ENCODE measurements around the gene NR2F1.

The NR2F1 gene

DNA sequence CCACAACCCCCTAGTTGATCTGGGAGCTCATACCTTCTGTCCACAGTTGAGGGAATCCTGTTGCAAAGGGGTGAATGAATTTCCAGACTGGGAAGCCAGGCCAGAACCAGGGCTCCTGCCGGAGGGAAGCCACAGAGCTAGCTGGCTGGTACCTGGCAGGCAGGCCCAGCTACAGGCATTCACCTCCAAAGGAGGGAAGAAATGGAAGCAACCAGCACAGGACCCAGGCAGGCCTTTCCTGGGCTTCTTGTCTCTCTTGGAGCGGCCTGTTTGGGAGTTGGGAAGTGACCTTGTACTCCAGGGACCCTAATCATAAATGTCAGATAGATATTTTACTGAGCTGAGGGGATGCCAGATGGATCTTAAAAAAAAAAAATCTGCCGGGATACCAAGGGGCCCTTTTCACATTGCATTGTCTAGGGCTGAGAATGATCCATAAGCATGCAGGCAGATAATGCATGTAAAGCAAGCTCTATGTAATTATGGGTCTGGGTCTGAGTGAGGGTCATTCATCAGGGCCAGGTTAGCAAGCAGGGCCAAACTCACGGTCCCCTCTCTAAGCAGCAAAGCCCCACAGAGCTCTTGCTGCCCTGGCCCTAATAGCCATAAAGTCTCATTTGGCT, 8.4 kb downstream of the NR2F1 start:
- DNase-seq, result no peak

DNA sequence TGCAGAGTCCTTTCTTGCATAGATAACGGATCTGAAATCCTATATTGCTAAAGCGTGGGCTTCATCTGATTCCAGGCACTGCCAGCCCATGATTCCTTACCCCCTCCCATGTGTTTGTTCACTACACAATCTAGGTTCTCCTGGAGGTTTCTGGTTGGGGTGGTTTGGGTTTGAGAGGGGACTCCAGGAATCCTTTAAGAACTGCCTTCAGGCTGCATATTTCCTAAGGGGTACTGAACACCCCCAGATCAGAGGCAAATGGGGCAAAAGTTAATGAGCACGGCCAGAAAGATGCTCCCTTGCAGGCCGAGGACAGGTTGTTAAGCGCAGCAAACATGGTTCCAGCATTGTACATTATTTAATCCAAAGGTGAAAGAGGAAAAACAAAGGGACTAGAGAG, 9.9 kb downstream of the NR2F1 start:
- no peak for DNase-seq

DNA sequence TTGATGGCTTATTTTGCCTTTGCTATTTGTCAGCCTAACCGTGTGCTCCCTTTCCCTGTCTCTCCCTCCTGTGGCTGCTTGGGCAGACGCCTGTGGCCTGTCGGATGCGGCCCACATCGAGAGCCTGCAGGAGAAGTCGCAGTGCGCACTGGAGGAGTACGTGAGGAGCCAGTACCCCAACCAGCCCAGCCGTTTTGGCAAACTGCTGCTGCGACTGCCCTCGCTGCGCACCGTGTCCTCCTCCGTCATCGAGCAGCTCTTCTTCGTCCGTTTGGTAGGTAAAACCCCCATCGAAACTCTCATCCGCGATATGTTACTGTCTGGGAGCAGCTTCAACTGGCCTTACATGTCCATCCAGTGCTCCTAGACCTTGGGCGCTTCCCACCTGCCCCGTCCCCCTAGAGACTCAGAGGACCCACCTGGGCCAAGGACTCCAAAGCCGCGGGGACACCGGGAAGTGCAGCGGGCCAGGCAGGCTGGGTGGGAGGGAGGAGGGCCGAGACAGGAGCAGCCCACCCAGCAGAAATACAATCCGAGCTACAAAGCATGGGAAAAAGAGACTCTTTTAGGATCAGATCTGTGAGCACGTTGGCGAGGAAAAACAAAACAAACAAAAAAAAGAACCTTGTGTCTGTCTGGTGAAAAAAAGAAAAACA, 10.6 kb downstream of the NR2F1 start:
- DNase-seq, result no peak

DNA sequence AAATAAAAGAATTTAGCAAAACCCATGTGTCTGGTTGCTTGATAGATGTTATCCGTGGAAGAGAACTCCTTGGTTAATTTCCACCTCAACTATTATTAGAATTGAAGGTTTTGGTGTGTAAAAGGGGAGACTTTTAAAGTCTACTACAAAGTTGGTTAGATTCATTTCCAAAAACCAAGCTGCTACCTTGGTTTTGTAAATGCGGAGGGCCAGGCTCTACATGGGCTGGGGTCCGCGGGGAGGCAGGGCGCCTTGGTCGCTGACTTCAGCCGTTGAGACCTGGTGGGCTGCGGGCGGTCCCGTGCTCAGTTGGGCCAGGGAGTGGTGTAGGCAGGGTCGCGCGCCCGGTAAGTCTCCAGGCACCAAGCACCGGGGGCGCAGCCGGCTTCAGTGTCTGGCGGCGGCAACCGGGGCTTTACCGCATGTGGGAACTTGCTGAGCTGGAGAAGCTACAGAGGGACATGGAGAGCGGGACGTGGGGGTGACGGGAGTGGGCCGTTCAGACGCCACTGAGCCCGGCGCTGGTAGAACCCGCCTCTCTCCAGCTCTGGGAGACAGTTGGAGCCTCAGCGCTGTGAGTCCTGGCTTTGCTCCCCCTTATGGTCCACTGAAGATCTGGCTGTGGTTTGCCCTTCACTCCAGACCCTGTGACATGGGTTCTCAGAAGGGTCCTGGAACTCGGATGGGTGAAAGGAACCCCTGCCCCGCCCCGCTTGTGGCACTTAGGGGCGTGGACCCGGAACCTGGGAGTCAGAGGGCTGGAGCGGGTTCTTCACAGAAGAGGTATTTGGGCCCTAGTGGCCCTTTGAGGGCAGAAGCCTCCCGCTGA, 11.8 kb downstream of the NR2F1 start:
- peak; percentile 57 for DNase-seq

DNA sequence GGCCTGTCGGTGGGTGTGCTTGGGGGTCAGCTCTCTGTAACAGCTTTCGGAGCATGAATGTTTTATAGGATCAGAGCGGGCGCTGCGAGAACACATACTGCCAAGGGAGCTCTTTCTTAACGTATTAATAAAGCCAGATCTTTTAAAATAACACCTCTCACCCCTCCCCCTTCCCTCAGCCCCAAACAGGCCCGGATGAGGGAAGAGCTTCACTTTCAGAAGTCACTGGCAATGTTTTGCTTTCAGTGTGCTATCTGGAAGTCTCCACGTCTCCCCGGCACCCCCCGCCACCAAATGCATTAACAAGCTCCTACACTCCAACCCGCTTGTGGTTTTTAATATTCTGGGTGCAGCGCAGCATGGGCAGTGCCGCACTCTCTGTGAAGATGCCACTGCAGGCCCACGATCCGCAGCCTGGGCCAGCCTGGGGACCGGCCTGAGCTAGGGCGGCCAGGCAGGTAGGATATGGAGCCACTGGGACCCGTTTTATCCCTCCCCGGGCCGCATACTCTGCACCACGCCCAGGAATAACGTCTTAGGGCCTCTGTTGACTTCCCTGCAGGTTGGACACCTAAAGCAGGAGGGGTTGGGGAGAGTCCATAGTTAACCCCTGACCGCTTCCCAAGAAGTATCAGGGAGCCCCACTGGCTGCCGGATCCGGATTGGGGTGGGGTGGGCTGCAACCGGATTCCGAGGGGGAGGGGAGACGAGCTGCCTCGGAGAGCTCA, 12.6 kb downstream of the NR2F1 start:
- peak; percentile 57 for DNase-seq

- peak; percentile 52 for DNase-seq
Observed at GRCh38 chr5:93596310-93596675, 13.3 kb downstream of the NR2F1 start.

DNA sequence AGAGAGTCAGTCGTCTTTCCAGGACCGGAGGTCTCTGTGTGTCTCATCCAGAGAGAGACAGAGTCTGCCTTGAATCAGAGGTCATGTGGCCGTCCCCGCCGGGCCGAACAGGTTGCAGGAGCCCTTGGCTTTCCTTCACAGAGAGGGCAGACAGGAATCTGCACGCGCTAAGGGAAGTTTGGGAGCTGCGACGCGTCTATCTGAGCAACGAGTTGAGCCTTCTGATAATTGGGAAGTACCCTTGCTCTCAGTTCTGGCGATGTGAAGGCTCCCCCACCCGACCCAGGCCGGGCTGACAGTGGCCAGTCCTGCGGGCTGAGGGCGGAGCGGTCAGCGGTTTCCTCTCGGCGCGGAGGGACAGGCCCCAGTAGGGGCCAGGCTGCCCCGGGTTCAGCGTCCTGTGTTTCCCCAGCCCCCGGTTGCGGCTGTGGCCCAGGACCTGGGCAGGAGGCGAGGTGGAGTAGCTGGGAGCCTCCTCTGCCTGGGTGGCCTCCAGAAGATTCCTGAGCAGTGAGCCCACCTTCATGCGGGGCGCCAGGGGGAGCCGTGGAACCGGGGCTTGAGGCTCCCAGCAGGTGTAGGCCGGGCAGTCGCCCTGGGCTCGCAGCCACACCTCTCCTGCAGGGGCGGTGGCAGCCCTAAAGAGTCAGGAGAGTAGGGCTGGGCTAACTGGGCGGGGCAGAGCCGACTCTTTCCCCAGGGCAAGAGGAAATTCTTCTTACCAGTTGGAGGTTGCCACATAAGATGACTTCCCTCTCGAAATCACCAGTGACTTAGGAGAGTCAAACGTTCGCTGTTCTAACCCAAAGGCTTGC, 13.9 kb downstream of the NR2F1 start:
- DNase-seq, result peak; percentile 58

- DNase-seq, result no peak
Observed at GRCh38 chr5:93598091-93599000, 15.3 kb downstream of the NR2F1 start.

DNA sequence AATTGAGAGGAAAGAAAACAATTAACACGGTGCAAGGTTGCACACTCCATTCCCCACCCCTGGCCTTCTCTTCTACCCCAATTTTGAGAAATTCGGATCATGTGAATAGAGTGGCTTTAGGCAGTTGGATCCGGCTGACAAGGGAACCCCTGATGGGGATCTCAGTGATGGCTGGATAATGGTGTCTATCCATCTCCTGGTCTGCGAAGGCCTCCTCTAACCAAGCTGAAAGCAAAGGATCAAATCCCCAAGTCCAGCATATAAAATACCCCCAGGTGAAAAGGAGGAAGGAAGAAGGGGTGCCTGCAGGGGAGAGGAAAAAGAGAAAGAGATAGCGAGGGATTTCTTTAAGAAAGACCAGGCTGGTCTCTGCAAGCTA, 16.0 kb downstream of the NR2F1 start:
- DNase-seq, result no peak

DNA sequence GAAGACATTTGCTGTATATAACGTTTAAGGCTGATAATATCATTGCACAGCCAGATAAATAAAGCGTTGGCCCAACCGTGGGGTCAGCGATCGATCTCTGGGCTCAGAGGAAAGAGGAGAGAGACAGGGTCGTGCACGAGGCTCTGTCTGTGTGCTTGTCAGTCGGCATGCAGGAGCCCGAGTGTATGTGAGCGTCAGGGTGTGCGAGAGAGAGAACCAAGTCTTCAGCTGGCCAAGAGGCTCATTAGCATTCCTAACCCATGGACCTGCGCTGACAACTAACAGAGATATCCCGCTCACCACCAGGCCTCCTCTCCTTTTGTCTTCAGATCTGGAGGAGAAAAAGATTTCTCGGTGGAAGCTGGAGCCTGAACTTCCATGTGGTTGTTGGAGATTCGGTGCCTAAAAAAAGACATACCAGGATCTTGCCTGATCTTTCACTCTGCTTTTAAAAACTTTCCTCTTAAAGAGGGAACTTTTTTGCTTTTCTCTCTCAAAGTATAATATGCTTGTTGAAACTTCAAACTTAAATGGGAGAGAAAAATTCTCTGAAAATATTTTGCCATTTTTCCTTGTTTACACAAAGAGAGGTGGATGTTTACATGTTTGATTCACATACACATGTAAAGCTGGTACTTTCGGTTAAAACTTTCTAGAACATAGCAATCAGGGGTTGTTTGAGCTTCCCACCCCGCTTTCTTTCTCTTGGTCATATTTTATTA, 16.5 kb downstream of the NR2F1 start:
- no peak for DNase-seq

GRCh38 chr5:93600409-93601070, 17.5 kb downstream of the NR2F1 start:
- DNase-seq, result no peak

DNA sequence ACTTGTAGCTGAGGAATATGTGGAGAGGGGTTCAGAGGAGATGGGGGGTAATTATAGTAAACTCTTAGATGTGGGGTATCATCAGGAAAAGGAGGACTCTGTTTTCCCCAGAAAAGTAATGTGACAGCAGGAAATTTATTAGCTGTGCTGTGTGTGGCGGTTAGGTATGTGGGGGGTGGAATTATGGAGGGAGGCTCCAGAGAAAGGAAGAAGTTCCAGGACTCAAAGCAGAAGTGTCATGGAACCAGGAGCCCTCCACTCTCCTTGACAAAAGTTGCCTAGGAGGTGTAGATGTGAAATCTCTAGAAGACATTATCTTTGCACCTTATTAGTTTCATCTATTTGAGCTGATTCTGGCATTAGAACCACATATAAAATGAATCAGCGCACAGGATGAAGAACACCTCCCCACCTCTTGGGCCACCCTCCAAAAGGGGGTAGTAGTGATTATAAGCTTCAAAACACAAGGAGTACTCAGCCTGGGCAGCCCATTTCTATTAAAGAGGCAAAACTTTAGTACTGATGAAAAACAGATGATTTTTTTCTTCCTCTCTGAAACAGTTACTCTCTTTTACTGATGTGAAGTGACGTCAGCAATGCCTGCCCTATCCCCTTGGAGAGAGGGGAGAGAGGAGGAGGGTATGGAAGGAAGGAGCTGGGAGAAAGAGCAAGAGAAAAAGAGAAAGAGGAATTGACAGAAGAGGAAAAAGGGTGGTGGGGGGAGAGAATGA, 18.2 kb downstream of the NR2F1 start:
- DNase-seq, result no peak

GRCh38 chr5:93601802-93602155, 18.8 kb downstream of the NR2F1 start:
- no peak for DNase-seq

GRCh38 chr5:93602241-93603077, 19.4 kb downstream of the NR2F1 start:
- DNase-seq, result no peak

DNA sequence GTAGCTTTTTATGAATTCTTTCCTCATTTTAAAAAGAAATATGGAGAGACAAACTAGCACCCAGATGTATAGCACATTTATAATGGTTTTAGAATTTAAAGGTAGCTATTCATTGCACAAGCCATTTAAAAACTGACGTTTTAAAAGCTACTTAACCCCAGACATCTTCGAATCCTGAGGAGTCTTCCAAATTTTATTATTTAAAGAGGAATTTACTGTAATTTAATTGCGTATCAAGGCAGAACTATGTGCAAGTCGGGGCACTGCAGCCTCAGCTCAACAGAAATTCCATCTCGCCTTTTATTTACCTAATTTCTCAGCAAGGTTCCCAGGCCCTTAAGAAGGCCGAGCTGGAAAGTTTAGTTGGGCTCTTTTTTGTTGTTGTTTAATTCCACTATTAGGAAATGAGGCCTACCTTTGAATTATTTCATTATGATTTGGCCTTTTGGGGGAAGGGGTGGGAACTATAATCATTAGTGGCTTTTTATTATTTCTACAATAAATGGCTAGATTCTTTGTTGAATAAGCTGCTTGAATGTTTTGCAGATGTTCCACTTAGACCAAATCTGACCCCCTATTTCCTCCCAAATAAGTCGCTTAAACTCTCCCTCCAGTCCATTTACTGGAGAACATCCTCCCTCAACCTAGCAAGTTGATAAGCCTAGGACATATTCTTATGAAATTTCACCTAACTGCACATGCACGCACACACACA, 20.2 kb downstream of the NR2F1 start:
- DNase-seq, result no peak

- no peak for DNase-seq
Observed at GRCh38 chr5:93603793-93604643, 21.0 kb downstream of the NR2F1 start.
